Measurements from ENCODE around the gene HHATL.

HHATL gene

GRCh38 chr3:42656680-42657610 lies 45.7 kb downstream of the HHATL start:
- TF ChIP-seq, protein P1, sequence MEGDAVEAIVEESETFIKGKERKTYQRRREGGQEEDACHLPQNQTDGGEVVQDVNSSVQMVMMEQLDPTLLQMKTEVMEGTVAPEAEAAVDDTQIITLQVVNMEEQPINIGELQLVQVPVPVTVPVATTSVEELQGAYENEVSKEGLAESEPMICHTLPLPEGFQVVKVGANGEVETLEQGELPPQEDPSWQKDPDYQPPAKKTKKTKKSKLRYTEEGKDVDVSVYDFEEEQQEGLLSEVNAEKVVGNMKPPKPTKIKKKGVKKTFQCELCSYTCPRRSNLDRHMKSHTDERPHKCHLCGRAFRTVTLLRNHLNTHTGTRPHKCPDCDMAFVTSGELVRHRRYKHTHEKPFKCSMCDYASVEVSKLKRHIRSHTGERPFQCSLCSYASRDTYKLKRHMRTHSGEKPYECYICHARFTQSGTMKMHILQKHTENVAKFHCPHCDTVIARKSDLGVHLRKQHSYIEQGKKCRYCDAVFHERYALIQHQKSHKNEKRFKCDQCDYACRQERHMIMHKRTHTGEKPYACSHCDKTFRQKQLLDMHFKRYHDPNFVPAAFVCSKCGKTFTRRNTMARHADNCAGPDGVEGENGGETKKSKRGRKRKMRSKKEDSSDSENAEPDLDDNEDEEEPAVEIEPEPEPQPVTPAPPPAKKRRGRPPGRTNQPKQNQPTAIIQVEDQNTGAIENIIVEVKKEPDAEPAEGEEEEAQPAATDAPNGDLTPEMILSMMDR (IDR thresholded peaks at IDR 0.05; ENCODE audit: low read depth, low read length), result no peak
- no peak overlapping the region for H3K4me3 ChIP-seq (ENCODE audit: low read depth, low read length)

DNA sequence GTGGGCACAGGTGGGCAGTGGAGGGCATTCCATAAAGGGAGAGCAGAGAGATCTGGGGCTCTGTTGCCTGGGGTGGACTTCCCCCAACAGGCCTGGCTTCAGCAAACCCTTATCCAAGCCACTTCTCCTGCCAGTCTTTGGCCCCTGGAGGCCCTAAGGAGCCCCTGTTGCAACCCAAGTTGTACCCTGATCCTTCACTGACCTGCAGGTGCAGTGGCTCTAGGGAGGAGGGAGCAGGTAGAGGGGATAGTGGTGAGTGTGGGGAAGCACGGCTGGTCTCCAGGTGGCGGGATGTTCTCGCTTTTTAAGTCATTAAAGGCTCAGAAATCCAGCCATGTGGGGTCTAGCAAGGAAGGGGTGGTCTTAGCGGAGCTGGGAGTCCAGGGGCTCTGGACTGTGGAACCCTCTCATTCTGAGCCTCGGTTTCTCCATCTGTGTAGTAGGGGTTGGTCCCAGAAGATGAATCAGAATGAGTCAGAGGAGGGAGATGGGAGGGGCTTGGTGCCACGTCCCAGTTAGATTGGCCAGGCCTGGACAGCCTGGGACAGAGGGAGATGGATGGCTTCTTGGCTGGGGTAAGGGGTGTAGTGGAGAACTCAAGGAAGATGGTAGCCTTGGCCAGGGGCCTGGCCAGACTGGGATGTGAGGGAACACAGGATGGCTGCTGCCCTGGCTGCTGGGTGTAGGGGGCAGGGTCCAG lies 46.5 kb downstream of the HHATL start:
- TF ChIP-seq, protein P1 (IDR thresholded peaks at IDR 0.05; ENCODE audit: low read depth, low read length), result no peak
- H3K4me3 ChIP-seq (ENCODE audit: low read depth, low read length), result no peak overlapping the region

GRCh38 chr3:42655331-42655888 lies 47.2 kb downstream of the HHATL start:
- TF ChIP-seq, protein P1 (IDR thresholded peaks at IDR 0.05; ENCODE audit: low read depth, low read length), result no peak
- H3K4me3 ChIP-seq (ENCODE audit: low read depth, low read length), result peak overlapping the region; percentile 78

DNA sequence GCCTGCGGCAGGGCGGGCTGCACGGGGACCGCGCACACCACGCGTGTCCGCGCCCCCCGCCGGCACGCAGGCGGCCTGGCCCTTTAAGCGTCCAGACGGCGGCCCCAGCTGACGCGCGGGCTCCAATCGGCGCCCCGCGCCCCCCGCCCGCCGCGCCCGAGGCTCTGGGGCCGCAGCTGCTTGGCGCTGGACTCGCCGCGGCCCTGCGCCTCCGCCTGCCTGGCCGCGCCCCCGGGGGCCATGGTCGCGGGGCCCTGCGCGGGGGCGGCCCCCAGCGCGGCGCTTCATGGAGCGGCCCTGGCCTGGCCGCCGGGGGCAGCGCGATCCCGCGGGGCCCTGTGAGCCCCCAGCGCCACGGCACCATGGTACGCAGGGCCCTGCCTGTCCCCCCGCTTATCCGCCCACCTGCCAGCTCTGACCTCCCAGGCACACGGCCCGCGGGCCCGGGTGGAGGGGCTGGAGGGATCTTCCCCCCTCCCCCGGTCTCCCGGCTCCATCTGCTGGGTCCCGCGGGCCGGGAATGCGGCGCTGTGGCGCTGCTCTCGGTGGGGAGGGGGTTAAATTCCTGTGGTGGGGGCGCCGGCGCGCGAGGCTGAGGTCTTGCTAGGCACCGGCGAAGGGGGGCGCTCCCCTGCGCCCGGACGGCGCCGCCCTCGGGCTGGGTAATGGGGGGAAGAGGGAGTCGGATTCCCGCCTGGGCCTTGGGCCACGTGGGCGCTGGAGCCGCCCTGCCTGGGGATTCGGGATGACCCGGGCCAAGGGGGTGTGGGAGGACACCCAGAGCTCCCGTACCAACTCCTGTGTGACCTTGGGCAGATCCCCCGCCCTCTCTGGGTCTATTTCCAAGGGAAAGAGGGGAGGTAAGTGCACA lies 48.0 kb downstream of the HHATL start:
- peak overlapping the region; percentile 78 for H3K4me3 ChIP-seq (ENCODE audit: low read depth, low read length)
- TF ChIP-seq, protein P1 (IDR thresholded peaks at IDR 0.05; ENCODE audit: low read depth, low read length), result no peak

DNA sequence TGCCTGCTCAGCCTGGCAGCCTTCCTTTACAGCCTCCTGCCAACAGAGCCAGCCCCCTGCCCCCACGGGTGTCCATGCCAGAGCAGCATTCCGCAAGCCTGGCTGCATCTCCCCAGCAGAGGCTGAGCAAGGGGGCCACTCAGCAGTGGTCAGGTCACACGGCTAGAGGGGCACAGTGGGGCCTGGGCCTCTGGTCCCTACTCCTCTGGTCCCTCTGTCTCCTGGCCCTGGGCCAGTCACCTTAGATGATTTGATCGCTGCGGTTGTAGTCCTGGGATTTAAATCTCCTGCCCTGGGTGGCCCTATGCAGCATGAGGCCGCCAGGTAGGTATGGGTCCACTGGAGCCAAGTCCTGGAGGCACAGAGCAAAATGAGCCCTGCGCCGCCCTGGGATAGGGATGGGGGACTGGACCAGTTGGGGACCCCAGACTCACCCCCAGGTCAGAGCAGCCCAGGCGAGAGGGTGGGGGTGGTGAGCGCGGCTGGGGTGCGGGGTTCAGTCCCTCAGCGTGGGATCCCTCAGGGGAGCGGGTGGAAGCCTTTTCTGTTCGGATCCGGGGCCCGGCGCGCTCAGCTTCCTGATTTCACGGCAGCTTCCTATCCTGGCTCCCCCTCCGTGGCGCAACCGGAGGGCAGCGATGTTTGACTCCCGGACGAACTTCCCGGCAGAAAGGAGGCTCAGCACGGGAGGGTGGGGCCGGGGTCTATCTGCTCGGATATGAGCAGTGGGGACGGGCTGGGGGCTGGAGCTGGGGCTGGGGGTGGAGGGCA lies 48.9 kb downstream of the HHATL start, which contains the start of gene ZBTB47:
ZBTB47 (plus strand) TSS at position 138 of the 771 bp plus-strand sequence. CDS start 4,659 bp downstream, outside the sequence.
- H3K4me3 ChIP-seq (ENCODE audit: low read depth, low read length), result peak within 1 kb of the TSS; percentile 78
- TF ChIP-seq, protein P1 (IDR thresholded peaks at IDR 0.05; ENCODE audit: low read depth, low read length), result no peak

GRCh38 chr3:42653303-42653559 lies 49.4 kb downstream of the HHATL start:
- H3K4me3 ChIP-seq (ENCODE audit: low read depth, low read length), result peak overlapping the region; percentile 78

More at GRCh38 chr3:42653303-42653559, 49.4 kb downstream of the HHATL start:
- TF ChIP-seq, protein P1 (IDR thresholded peaks at IDR 0.05; ENCODE audit: low read depth, low read length), result no peak
